HepG2 (cell line): ENCODE measurements around the gene CAGE1. TPM values are rescaled to one million over a fixed set of nuclear protein-coding genes. Genes with fewer than 3 reads are reported as not detected.

Experiments used
- KDM4B ChIP-seq: sonication (generic); formaldehyde crosslinking; IDR thresholded peaks from 2 replicates; pipeline ENCODE4 v1.4.0; 2020; ENCODE audit warnings: missing genetic modification reagents
- KLF9 ChIP-seq: IDR thresholded peaks from 2 replicates; pipeline ENCODE4 v1.6.1; 2016; ENCODE audit warnings: low read depth
- KMT2A ChIP-seq: sonication (generic); formaldehyde crosslinking; IDR thresholded peaks from 2 replicates; pipeline ENCODE4 v1.4.0; 2020; ENCODE audit warnings: missing genetic modification reagents
- MATR3 ChIP-seq: sonication (generic); formaldehyde crosslinking; IDR thresholded peaks from 2 replicates; pipeline ENCODE4 v1.4.0; 2020; ENCODE audit warnings: missing genetic modification reagents
- SIN3B ChIP-seq: fragments of 150-350 bp; IDR thresholded peaks from 2 replicates; pipeline ENCODE4 v1.6.1; 2014; ENCODE audit warnings: low read length
- ZNF124 ChIP-seq: sonication (generic); formaldehyde crosslinking; IDR thresholded peaks from 2 replicates; pipeline ENCODE4 v1.4.0; 2020; ENCODE audit warnings: missing genetic modification reagents
- ZNF138 ChIP-seq: sonication (generic); formaldehyde crosslinking; IDR thresholded peaks from 2 replicates; pipeline ENCODE4 v1.5.0; 2020; ENCODE audit warnings: mild to moderate bottlenecking, low read depth, missing genetic modification reagents
- ZNF205 ChIP-seq: IDR thresholded peaks from 2 replicates; pipeline ENCODE4 v1.6.1; 2018; ENCODE audit warnings: missing biosample characterization, missing genetic modification reagents
- ZNF256 ChIP-seq: sonication (generic); formaldehyde crosslinking; conservative IDR thresholded peaks from 2 replicates; pipeline ENCODE4 v1.4.0; 2020; ENCODE audit warnings: missing genetic modification reagents
- ZNF296 ChIP-seq: sonication (generic); formaldehyde crosslinking; conservative IDR thresholded peaks from 2 replicates; pipeline ENCODE4 v1.5.0; 2020; ENCODE audit warnings: mild to moderate bottlenecking, missing genetic modification reagents
- ZNF30 ChIP-seq: sonication (generic); formaldehyde crosslinking; IDR thresholded peaks from 2 replicates; pipeline ENCODE4 v1.5.0; 2020; ENCODE audit warnings: mild to moderate bottlenecking, missing genetic modification reagents
- ZNF337 ChIP-seq: sonication (generic); formaldehyde crosslinking; IDR thresholded peaks from 2 replicates; pipeline ENCODE4 v1.5.1; 2020; ENCODE audit warnings: missing genetic modification reagents, low read depth, mild to moderate bottlenecking, borderline replicate concordance
- ZNF549 ChIP-seq: sonication (generic); formaldehyde crosslinking; IDR thresholded peaks from 2 replicates; pipeline ENCODE4 v1.5.0; 2020; ENCODE audit warnings: missing genetic modification reagents
- ZNF652 ChIP-seq: IDR thresholded peaks from 2 replicates; pipeline ENCODE4 v1.6.1; 2016; ENCODE audit warnings: low read depth, borderline replicate concordance
- ZNF790 ChIP-seq: sonication (generic); formaldehyde crosslinking; IDR thresholded peaks from 2 replicates; pipeline ENCODE4 v1.8.0; 2022; ENCODE audit warnings: missing genetic modification reagents, mild to moderate bottlenecking, borderline replicate concordance
- ZNF850 ChIP-seq: sonication (generic); formaldehyde crosslinking; conservative IDR thresholded peaks from 2 replicates; pipeline ENCODE4 v1.9.0; 2021; ENCODE audit warnings: mild to moderate bottlenecking, missing genetic modification reagents
- ZSCAN25 ChIP-seq: sonication (generic); formaldehyde crosslinking; IDR thresholded peaks from 2 replicates; pipeline ENCODE4 v1.8.0; 2022; ENCODE audit warnings: mild to moderate bottlenecking, missing genetic modification reagents
- polyA plus RNA-seq, 8 experiments: library from polyadenylated mRNA; depleted of rRNA in 3 of 8; stranded (reverse) in 7 of 8; unstranded in 1 of 8; fragments of >200 nt; fragmentation: Illumina TruSeq in 4 of 8; extraction: Trizol in 4 of 8; gene quantifications; 2 replicates each; pipeline versions ENCODE4 v1.2.1 to v1.2.3, GENCODE V29; 2011 to 2016; ENCODE audit warnings: low read depth in 4 of 8, missing spikeins in 1 of 8, mixed read lengths in 1 of 8; ENCODE audit not compliant: insufficient read depth in 1 of 8
- total RNA-seq, 5 experiments: library from RNA; depleted of rRNA; stranded (reverse); fragments of >200 nt; fragmentation: Illumina TruSeq; extraction: Trizol; gene quantifications; 2 replicates each; pipeline ENCODE4 v1.2.3, GENCODE V29; 2016; ENCODE audit warnings: low read depth in 1 of 5
- TF ChIP-seq, protein P1 (sequence below): sonication (generic); formaldehyde crosslinking; IDR thresholded peaks from 2 replicates; pipeline ENCODE4 v1.5.1; 2020; ENCODE audit warnings: mild to moderate bottlenecking, missing genetic modification reagents, borderline replicate concordance
- TF ChIP-seq, protein P2 (sequence below): IDR thresholded peaks from 2 replicates; pipeline ENCODE4 v1.6.1; 2016; ENCODE audit warnings: control low read depth
- TF ChIP-seq, protein P3 (sequence below): sonication (generic); formaldehyde crosslinking; IDR thresholded peaks from 2 replicates; pipeline ENCODE4; 2020; ENCODE audit warnings: missing genetic modification reagents, mild to moderate bottlenecking, borderline replicate concordance
- TF ChIP-seq, protein P4 (sequence below): IDR thresholded peaks from 2 replicates; pipeline ENCODE4 v1.6.1; 2016; ENCODE audit warnings: missing compliant biosample characterization, missing genetic modification reagents, borderline replicate concordance

The CAGE1 gene
- total and polyA plus RNA-seq, 2 of the 13 experiments (the other 11 are each of a cell fraction or from before 2014, with no cell fraction given): 0.03 to 0.15 TPM

DNA sequence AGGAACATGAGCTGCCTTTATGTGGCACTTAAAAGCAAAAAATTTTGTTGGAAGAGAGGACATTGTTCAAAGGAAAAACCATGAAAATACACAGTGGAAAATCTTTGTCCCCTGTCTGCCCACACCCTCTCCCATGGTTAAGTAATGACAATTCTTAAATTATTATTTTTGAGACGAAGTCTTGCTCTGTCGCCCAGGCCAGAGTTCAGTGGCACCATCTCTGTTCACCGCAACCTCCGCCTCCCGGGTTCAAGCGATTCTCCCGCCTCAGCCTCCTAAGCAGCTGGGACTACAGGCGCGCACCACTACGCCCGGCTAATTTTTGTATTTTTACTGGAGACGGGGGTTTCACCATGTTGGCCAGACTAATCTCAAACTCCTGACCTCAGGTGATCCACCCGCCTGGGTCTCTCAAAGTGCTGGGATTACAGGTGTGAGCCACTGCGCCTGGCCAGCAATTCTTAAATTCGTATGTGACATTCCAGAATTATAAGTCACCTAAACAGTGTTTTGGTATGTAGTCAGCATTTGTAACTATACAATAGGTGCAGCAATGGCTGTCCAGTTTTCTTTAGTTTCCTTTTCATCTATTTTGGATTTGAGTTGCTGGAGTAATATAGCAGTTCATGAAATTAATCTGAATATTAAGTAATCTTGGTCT lies 75.9 kb downstream of the CAGE1 start (continued):
- TF ChIP-seq, protein P1, sequence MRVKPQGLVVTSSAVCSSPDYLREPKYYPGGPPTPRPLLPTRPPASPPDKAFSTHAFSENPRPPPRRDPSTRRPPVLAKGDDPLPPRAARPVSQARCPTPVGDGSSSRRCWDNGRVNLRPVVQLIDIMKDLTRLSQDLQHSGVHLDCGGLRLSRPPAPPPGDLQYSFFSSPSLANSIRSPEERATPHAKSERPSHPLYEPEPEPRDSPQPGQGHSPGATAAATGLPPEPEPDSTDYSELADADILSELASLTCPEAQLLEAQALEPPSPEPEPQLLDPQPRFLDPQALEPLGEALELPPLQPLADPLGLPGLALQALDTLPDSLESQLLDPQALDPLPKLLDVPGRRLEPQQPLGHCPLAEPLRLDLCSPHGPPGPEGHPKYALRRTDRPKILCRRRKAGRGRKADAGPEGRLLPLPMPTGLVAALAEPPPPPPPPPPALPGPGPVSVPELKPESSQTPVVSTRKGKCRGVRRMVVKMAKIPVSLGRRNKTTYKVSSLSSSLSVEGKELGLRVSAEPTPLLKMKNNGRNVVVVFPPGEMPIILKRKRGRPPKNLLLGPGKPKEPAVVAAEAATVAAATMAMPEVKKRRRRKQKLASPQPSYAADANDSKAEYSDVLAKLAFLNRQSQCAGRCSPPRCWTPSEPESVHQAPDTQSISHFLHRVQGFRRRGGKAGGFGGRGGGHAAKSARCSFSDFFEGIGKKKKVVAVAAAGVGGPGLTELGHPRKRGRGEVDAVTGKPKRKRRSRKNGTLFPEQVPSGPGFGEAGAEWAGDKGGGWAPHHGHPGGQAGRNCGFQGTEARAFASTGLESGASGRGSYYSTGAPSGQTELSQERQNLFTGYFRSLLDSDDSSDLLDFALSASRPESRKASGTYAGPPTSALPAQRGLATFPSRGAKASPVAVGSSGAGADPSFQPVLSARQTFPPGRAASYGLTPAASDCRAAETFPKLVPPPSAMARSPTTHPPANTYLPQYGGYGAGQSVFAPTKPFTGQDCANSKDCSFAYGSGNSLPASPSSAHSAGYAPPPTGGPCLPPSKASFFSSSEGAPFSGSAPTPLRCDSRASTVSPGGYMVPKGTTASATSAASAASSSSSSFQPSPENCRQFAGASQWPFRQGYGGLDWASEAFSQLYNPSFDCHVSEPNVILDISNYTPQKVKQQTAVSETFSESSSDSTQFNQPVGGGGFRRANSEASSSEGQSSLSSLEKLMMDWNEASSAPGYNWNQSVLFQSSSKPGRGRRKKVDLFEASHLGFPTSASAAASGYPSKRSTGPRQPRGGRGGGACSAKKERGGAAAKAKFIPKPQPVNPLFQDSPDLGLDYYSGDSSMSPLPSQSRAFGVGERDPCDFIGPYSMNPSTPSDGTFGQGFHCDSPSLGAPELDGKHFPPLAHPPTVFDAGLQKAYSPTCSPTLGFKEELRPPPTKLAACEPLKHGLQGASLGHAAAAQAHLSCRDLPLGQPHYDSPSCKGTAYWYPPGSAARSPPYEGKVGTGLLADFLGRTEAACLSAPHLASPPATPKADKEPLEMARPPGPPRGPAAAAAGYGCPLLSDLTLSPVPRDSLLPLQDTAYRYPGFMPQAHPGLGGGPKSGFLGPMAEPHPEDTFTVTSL (CRISPR knock-in tag): 0 out of 2 replicates have a peak, but pooled peaks have one; percentile 65
- TF ChIP-seq, protein P2, sequence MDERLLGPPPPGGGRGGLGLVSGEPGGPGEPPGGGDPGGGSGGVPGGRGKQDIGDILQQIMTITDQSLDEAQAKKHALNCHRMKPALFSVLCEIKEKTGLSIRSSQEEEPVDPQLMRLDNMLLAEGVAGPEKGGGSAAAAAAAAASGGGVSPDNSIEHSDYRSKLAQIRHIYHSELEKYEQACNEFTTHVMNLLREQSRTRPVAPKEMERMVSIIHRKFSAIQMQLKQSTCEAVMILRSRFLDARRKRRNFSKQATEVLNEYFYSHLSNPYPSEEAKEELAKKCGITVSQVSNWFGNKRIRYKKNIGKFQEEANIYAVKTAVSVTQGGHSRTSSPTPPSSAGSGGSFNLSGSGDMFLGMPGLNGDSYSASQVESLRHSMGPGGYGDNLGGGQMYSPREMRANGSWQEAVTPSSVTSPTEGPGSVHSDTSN (CRISPR knock-in tag): no peak
- TF ChIP-seq ZNF205 (no peak; the same call in 1 of the 2 replicates), MATR3 (no peak), ZSCAN25 (CRISPR knock-in tag) (no peak), ZNF790 (CRISPR knock-in tag) (no peak), ZNF549 (CRISPR knock-in tag) (no peak), ZNF652 (CRISPR knock-in tag) (no peak), ZNF30 (no peak), KLF9 (CRISPR knock-in tag) (0 out of 2 replicates have a peak, but pooled peaks have one; percentile 49), ZNF296 (CRISPR knock-in tag) (no peak), ZNF850 (CRISPR knock-in tag) (no peak), KDM4B (no peak), ZNF124 (CRISPR knock-in tag) (no peak), KMT2A (CRISPR knock-in tag) (no peak), ZNF337 (CRISPR knock-in tag) (no peak), ZNF138 (CRISPR knock-in tag) (no peak), ZNF256 (CRISPR knock-in tag) (0 out of 2 replicates have a peak, but pooled peaks have one; percentile 5), SIN3B (no peak)
- TF ChIP-seq, protein P3, sequence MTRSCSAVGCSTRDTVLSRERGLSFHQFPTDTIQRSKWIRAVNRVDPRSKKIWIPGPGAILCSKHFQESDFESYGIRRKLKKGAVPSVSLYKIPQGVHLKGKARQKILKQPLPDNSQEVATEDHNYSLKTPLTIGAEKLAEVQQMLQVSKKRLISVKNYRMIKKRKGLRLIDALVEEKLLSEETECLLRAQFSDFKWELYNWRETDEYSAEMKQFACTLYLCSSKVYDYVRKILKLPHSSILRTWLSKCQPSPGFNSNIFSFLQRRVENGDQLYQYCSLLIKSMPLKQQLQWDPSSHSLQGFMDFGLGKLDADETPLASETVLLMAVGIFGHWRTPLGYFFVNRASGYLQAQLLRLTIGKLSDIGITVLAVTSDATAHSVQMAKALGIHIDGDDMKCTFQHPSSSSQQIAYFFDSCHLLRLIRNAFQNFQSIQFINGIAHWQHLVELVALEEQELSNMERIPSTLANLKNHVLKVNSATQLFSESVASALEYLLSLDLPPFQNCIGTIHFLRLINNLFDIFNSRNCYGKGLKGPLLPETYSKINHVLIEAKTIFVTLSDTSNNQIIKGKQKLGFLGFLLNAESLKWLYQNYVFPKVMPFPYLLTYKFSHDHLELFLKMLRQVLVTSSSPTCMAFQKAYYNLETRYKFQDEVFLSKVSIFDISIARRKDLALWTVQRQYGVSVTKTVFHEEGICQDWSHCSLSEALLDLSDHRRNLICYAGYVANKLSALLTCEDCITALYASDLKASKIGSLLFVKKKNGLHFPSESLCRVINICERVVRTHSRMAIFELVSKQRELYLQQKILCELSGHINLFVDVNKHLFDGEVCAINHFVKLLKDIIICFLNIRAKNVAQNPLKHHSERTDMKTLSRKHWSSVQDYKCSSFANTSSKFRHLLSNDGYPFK (CRISPR knock-in tag): no peak
- TF ChIP-seq, protein P4, sequence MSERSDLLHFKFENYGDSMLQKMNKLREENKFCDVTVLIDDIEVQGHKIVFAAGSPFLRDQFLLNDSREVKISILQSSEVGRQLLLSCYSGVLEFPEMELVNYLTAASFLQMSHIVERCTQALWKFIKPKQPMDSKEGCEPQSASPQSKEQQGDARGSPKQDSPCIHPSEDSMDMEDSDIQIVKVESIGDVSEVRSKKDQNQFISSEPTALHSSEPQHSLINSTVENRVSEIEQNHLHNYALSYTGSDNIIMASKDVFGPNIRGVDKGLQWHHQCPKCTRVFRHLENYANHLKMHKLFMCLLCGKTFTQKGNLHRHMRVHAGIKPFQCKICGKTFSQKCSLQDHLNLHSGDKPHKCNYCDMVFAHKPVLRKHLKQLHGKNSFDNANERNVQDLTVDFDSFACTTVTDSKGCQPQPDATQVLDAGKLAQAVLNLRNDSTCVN (CRISPR knock-in tag): no peak
